ENCODE results near the gene VWF. TPM values are rescaled to one million over a fixed set of nuclear protein-coding genes. Genes with fewer than 3 reads are reported as not detected.

Gene VWF
- total and polyA plus RNA-seq, 2 of the 13 experiments (the other 11 are each of a cell fraction or from before 2014, with no cell fraction given): 0.20 to 0.25 TPM

GRCh38 chr12:6070472-6071257, 53.8 kb downstream of the VWF start (continued):
- TF ChIP-seq, protein P1, sequence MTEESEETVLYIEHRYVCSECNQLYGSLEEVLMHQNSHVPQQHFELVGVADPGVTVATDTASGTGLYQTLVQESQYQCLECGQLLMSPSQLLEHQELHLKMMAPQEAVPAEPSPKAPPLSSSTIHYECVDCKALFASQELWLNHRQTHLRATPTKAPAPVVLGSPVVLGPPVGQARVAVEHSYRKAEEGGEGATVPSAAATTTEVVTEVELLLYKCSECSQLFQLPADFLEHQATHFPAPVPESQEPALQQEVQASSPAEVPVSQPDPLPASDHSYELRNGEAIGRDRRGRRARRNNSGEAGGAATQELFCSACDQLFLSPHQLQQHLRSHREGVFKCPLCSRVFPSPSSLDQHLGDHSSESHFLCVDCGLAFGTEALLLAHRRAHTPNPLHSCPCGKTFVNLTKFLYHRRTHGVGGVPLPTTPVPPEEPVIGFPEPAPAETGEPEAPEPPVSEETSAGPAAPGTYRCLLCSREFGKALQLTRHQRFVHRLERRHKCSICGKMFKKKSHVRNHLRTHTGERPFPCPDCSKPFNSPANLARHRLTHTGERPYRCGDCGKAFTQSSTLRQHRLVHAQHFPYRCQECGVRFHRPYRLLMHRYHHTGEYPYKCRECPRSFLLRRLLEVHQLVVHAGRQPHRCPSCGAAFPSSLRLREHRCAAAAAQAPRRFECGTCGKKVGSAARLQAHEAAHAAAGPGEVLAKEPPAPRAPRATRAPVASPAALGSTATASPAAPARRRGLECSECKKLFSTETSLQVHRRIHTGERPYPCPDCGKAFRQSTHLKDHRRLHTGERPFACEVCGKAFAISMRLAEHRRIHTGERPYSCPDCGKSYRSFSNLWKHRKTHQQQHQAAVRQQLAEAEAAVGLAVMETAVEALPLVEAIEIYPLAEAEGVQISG (CRISPR knock-in tag; IDR thresholded peaks at IDR 0.05): no peak
- TF ChIP-seq ZBTB33 (CRISPR knock-in tag; IDR thresholded peaks at IDR 0.05) (no peak), YEATS2 (CRISPR knock-in tag; IDR thresholded peaks at IDR 0.05; ENCODE audit: borderline replicate concordance) (no peak), HDAC6 (IDR thresholded peaks at IDR 0.05; ENCODE audit: low read depth, low read length) (no peak), SRY (CRISPR knock-in tag; IDR thresholded peaks at IDR 0.05) (no peak), DMAP1 (CRISPR knock-in tag; IDR thresholded peaks at IDR 0.05) (no peak), ZNF260 (CRISPR knock-in tag; IDR thresholded peaks at IDR 0.05; ENCODE audit: borderline replicate concordance, low read depth) (no peak), ZNF382 (CRISPR knock-in tag; IDR thresholded peaks at IDR 0.05; ENCODE audit: borderline replicate concordance) (no peak), HNRNPUL1 (IDR thresholded peaks at IDR 0.05; ENCODE audit: low read depth, low read length) (no peak), ZNF790 (CRISPR knock-in tag; IDR thresholded peaks at IDR 0.05; ENCODE audit: borderline replicate concordance) (no peak), FOXJ3 (CRISPR knock-in tag; IDR thresholded peaks at IDR 0.05; ENCODE audit: borderline replicate concordance) (no peak), ZFP82 (CRISPR knock-in tag; IDR thresholded peaks at IDR 0.05; ENCODE audit: borderline replicate concordance) (no peak), ZNF460 (CRISPR knock-in tag; IDR thresholded peaks at IDR 0.05; ENCODE audit: borderline replicate concordance) (no peak)
- TF ChIP-seq, protein P2, sequence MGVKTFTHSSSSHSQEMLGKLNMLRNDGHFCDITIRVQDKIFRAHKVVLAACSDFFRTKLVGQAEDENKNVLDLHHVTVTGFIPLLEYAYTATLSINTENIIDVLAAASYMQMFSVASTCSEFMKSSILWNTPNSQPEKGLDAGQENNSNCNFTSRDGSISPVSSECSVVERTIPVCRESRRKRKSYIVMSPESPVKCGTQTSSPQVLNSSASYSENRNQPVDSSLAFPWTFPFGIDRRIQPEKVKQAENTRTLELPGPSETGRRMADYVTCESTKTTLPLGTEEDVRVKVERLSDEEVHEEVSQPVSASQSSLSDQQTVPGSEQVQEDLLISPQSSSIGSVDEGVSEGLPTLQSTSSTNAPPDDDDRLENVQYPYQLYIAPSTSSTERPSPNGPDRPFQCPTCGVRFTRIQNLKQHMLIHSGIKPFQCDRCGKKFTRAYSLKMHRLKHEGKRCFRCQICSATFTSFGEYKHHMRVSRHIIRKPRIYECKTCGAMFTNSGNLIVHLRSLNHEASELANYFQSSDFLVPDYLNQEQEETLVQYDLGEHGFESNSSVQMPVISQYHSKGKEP (CRISPR knock-in tag; IDR thresholded peaks at IDR 0.05): no peak
- TF ChIP-seq, protein P3, sequence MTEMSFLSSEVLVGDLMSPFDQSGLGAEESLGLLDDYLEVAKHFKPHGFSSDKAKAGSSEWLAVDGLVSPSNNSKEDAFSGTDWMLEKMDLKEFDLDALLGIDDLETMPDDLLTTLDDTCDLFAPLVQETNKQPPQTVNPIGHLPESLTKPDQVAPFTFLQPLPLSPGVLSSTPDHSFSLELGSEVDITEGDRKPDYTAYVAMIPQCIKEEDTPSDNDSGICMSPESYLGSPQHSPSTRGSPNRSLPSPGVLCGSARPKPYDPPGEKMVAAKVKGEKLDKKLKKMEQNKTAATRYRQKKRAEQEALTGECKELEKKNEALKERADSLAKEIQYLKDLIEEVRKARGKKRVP (CRISPR knock-in tag; IDR thresholded peaks at IDR 0.05): 0 out of 4 replicates have a peak, but pooled peaks of 1 of the 2 experiments have one; percentile 13
- TF ChIP-seq, protein P4, sequence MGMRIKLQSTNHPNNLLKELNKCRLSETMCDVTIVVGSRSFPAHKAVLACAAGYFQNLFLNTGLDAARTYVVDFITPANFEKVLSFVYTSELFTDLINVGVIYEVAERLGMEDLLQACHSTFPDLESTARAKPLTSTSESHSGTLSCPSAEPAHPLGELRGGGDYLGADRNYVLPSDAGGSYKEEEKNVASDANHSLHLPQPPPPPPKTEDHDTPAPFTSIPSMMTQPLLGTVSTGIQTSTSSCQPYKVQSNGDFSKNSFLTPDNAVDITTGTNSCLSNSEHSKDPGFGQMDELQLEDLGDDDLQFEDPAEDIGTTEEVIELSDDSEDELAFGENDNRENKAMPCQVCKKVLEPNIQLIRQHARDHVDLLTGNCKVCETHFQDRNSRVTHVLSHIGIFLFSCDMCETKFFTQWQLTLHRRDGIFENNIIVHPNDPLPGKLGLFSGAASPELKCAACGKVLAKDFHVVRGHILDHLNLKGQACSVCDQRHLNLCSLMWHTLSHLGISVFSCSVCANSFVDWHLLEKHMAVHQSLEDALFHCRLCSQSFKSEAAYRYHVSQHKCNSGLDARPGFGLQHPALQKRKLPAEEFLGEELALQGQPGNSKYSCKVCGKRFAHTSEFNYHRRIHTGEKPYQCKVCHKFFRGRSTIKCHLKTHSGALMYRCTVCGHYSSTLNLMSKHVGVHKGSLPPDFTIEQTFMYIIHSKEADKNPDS (CRISPR knock-in tag; IDR thresholded peaks at IDR 0.05): no peak
- TF ChIP-seq, protein P5, sequence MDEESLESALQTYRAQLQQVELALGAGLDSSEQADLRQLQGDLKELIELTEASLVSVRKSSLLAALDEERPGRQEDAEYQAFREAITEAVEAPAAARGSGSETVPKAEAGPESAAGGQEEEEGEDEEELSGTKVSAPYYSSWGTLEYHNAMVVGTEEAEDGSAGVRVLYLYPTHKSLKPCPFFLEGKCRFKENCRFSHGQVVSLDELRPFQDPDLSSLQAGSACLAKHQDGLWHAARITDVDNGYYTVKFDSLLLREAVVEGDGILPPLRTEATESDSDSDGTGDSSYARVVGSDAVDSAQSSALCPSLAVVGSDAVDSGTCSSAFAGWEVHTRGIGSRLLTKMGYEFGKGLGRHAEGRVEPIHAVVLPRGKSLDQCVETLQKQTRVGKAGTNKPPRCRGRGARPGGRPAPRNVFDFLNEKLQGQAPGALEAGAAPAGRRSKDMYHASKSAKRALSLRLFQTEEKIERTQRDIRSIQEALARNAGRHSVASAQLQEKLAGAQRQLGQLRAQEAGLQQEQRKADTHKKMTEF (CRISPR knock-in tag; IDR thresholded peaks at IDR 0.05): 0 out of 2 replicates have a peak, but pooled peaks have one; percentile 23

Measured in HepG2 (cell line).